H9 (cell line): ENCODE measurements around the gene COL19A1. TPM values are rescaled to one million over a fixed set of nuclear protein-coding genes. Genes with fewer than 3 reads are reported as not detected.

ENCODE experiments used
- DNase-seq: peaks from one replicate; pipeline ENCODE4 v3.0.0-alpha.2; 2017
- H2AFZ ChIP-seq: one replicate; pipeline ENCODE4 v1.6.1; 2013; ENCODE audit warnings: mild to moderate bottlenecking, low read length, control low read depth, moderate library complexity
- H2AK5ac ChIP-seq: 2 replicates; pipeline ENCODE4 v1.6.1; 2013; ENCODE audit warnings: low read length, control low read depth, mixed read lengths; ENCODE audit not compliant: insufficient read length
- H2BK120ac ChIP-seq: one replicate; pipeline ENCODE4 v1.6.1; 2013; ENCODE audit warnings: low read depth, mild to moderate bottlenecking, low read length, control low read depth, inconsistent platforms; ENCODE audit not compliant: poor library complexity, severe bottlenecking
- H2BK12ac ChIP-seq: 2 replicates; pipeline ENCODE4 v1.6.1; 2013; ENCODE audit warnings: low read length, control low read depth, mixed read lengths, low read depth; ENCODE audit not compliant: insufficient read length
- H2BK15ac ChIP-seq: 2 replicates; pipeline ENCODE4 v1.6.1; 2013; ENCODE audit warnings: low read depth, low read length, control low read depth
- H2BK20ac ChIP-seq: one replicate; pipeline ENCODE4 v1.6.1; 2013; ENCODE audit warnings: low read depth, mild to moderate bottlenecking, low read length, control low read depth, inconsistent platforms; ENCODE audit not compliant: poor library complexity, severe bottlenecking
- H2BK5ac ChIP-seq: 2 replicates; pipeline ENCODE4 v1.6.1; 2013; ENCODE audit warnings: low read length, control low read depth, mixed read lengths; ENCODE audit not compliant: insufficient read length
- H3K14ac ChIP-seq: 2 replicates; pipeline ENCODE4 v1.6.1; 2013; ENCODE audit warnings: low read length, control low read depth; ENCODE audit not compliant: insufficient read depth
- H3K18ac ChIP-seq: 2 replicates; pipeline ENCODE4 v1.6.1; 2013; ENCODE audit warnings: low read depth, mild to moderate bottlenecking, mixed read lengths, low read length, control low read depth; ENCODE audit not compliant: insufficient read length
- H3K23ac ChIP-seq: 2 replicates; pipeline ENCODE4 v1.6.1; 2013; ENCODE audit warnings: low read length, control low read depth, mixed read lengths, low read depth; ENCODE audit not compliant: insufficient read length
- H3K23me2 ChIP-seq: 2 replicates; pipeline ENCODE4 v1.6.1; 2013; ENCODE audit warnings: low read depth, mild to moderate bottlenecking, mixed read lengths, low read length, control low read depth; ENCODE audit not compliant: insufficient read length, poor library complexity, severe bottlenecking
- H3K27ac ChIP-seq: 2 replicates; pipeline ENCODE4 v1.5.1; 2013; ENCODE audit warnings: low read length, control low read depth, mixed read lengths, low read depth; ENCODE audit not compliant: insufficient read length
- H3K27me3 ChIP-seq: 2 replicates; pipeline ENCODE4 v1.6.1; 2013; ENCODE audit warnings: low read length, control low read depth, inconsistent platforms; ENCODE audit not compliant: insufficient read depth
- H3K4ac ChIP-seq: 2 replicates; pipeline ENCODE4 v1.6.1; 2013; ENCODE audit warnings: low read depth, mild to moderate bottlenecking, control low read depth, inconsistent platforms, low read length, moderate library complexity
- H3K4me1 ChIP-seq: 2 replicates; pipeline ENCODE4 v1.6.1; 2013; ENCODE audit warnings: low read length, control low read depth, inconsistent platforms; ENCODE audit not compliant: insufficient read depth
- H3K4me2 ChIP-seq: 2 replicates; pipeline ENCODE4 v1.6.1; 2013; ENCODE audit warnings: low read length, control low read depth, mixed read lengths; ENCODE audit not compliant: insufficient read length, insufficient read depth
- H3K56ac ChIP-seq: 2 replicates; pipeline ENCODE4 v1.6.1; 2013; ENCODE audit warnings: low read depth, mild to moderate bottlenecking, mixed read lengths, low read length, control low read depth; ENCODE audit not compliant: insufficient read length
- H3K79me1 ChIP-seq: 2 replicates; pipeline ENCODE4 v1.6.1; 2013; ENCODE audit warnings: low read depth, mild to moderate bottlenecking, moderate library complexity, low read length, control low read depth, inconsistent platforms; ENCODE audit not compliant: insufficient read depth, poor library complexity, severe bottlenecking
- H3K79me2 ChIP-seq: 2 replicates; pipeline ENCODE4 v1.6.1; 2013; ENCODE audit warnings: low read length, control low read depth, inconsistent platforms; ENCODE audit not compliant: insufficient read depth
- H3K9ac ChIP-seq: 2 replicates; pipeline ENCODE4 v1.6.1; 2013; ENCODE audit warnings: low read length, control low read depth, mixed read lengths; ENCODE audit not compliant: insufficient read length; ENCODE audit errors: extremely low read depth
- H3K9me3 ChIP-seq: one replicate; pipeline ENCODE4 v1.6.1; 2013; ENCODE audit warnings: low read depth, low read length, inconsistent platforms; ENCODE audit not compliant: control insufficient read depth
- H3T11ph ChIP-seq: one replicate; pipeline ENCODE4 v1.6.1; 2013; ENCODE audit warnings: mild to moderate bottlenecking, low read length, control low read depth, inconsistent platforms
- H4K20me1 ChIP-seq: one replicate; pipeline ENCODE4 v1.6.1; 2013; ENCODE audit not compliant: control insufficient read depth, insufficient read length, insufficient read depth
- H4K5ac ChIP-seq: 2 replicates; pipeline ENCODE4 v1.6.1; 2013; ENCODE audit warnings: low read depth, mild to moderate bottlenecking, mixed read lengths, low read length, control low read depth; ENCODE audit not compliant: insufficient read length
- H4K8ac ChIP-seq: replicated peaks from 2 replicates; pipeline ENCODE4 v1.6.1; 2013; ENCODE audit warnings: low read length, control low read depth, mixed read lengths, low read depth; ENCODE audit not compliant: insufficient read length
- H4K91ac ChIP-seq: 2 replicates; pipeline ENCODE4 v1.6.1; 2013; ENCODE audit warnings: low read depth, mild to moderate bottlenecking, moderate library complexity, mixed read lengths, low read length, control low read depth; ENCODE audit not compliant: insufficient read length
- H3K27ac Mint-ChIP-seq, 3 experiments: 2 replicates in 2 of 3; 3 replicates in 1 of 3; pipeline ENCODE4 v1.8.0; 2020 to 2021; ENCODE audit warnings: mixed read lengths in 3 of 3, mild to moderate bottlenecking in 1 of 3, moderate library complexity in 1 of 3
- H3K27me3 Mint-ChIP-seq: 2 replicates; pipeline ENCODE4 v1.8.0; 2021; ENCODE audit warnings: low read depth, mild to moderate bottlenecking, moderate library complexity, mixed read lengths
- H3K36me3 Mint-ChIP-seq, 3 experiments: 2 replicates in 2 of 3; 3 replicates in 1 of 3; pipeline ENCODE4 v1.8.0; 2020 to 2021; ENCODE audit warnings: low read depth in 3 of 3, mixed read lengths in 3 of 3; ENCODE audit not compliant: insufficient read depth in 1 of 3
- H3K4me1 Mint-ChIP-seq, 2 experiments: 2 replicates each; pipeline ENCODE4 v1.8.0; 2020; ENCODE audit warnings: mixed read lengths in 2 of 2
- H3K4me3 Mint-ChIP-seq, 2 experiments: 2 replicates in 1 of 2; 3 replicates in 1 of 2; pipeline ENCODE4 v1.8.0; 2020 to 2021; ENCODE audit warnings: mild to moderate bottlenecking in 2 of 2, mixed read lengths in 2 of 2, moderate library complexity in 1 of 2
- H3K9me3 Mint-ChIP-seq, 2 experiments: 2 replicates in 1 of 2; 3 replicates in 1 of 2; pipeline ENCODE4 v1.8.0; 2020; ENCODE audit warnings: mild to moderate bottlenecking in 2 of 2, mixed read lengths in 2 of 2, moderate library complexity in 1 of 2
- CTCF ChIP-seq: fragments of 200-600 bp; sonication (generic); conservative IDR thresholded peaks from 3 replicates; pipeline ENCODE4 v1.8.0; 2021; ENCODE audit warnings: antibody characterized with exemption, mild to moderate bottlenecking
- WGBS: extraction: QIAGEN DNeasy Blood & Tissue Kit; methylation state at CpG from one replicate; pipeline ENCODE4 v1.1.7; 2013; ENCODE audit warnings: missing lambda C conversion rate, low lambda C conversion rate, mixed read lengths; ENCODE audit not compliant: insufficient read length; ENCODE audit errors: extremely low coverage; 5-methylcytosine and 5-hydroxymethylcytosine counted together
- total RNA-seq: library from RNA; stranded (reverse); gene quantifications from 2 replicates; pipeline ENCODE4 v1.2.1, GENCODE V29; 2021

Gene COL19A1
- total RNA-seq, 1 experiment from 2014 or later: not detected

GRCh38 chr6:69935079-69935478 lies 68.7 kb downstream of the COL19A1 start:
- Histone ChIP-seq H3K79me2 (no peaks in the 10 kb centered on the region), H3K9ac (no peak overlapping the region), H2AFZ (no peak overlapping the region), H3K14ac (no peak overlapping the region), H2BK20ac (no peak overlapping the region), H4K91ac (no peak overlapping the region), H3K9me3 (no peaks in the 10 kb centered on the region), H2BK120ac (no peak overlapping the region), H2AK5ac (no peak overlapping the region), H2BK15ac (no peak overlapping the region), H3K4ac (no peak overlapping the region), H2BK5ac (no peak overlapping the region), H3K27ac (no peak overlapping the region), H3K56ac (no peak overlapping the region), H3K18ac (no peak overlapping the region), H4K8ac (no peak overlapping the region), H2BK12ac (no peak overlapping the region), H3K79me1 (no peaks in the 10 kb centered on the region), H3K27me3 (no peaks in the 10 kb centered on the region), H3K23me2 (no peaks in the 10 kb centered on the region), H3K23ac (no peak overlapping the region), H3K4me1 (no peaks in the 10 kb centered on the region), H4K5ac (no peak overlapping the region), H3K4me2 (no peak overlapping the region), H4K20me1 (no peaks in the 10 kb centered on the region), H3T11ph (no peak overlapping the region)
- no peak for TF ChIP-seq CTCF
- Mint-ChIP-seq H3K36me3 (no peaks in the 10 kb centered on the region), H3K4me3 (no peak overlapping the region), H3K27me3 (no peaks in the 10 kb centered on the region), H3K9me3 (no peaks in the 10 kb centered on the region), H3K27ac (no peak overlapping the region), H3K4me1 (no peaks in the 10 kb centered on the region)
- DNase-seq: no peak
- WGBS: no CpG with 5 or more reads among the region's 1 CpG
